ENCODE measurements around the gene KLHL34.
A peak's percentile ranks its signal among the peaks of the same experiment; 100 is the strongest.

KLHL34 gene

DNA sequence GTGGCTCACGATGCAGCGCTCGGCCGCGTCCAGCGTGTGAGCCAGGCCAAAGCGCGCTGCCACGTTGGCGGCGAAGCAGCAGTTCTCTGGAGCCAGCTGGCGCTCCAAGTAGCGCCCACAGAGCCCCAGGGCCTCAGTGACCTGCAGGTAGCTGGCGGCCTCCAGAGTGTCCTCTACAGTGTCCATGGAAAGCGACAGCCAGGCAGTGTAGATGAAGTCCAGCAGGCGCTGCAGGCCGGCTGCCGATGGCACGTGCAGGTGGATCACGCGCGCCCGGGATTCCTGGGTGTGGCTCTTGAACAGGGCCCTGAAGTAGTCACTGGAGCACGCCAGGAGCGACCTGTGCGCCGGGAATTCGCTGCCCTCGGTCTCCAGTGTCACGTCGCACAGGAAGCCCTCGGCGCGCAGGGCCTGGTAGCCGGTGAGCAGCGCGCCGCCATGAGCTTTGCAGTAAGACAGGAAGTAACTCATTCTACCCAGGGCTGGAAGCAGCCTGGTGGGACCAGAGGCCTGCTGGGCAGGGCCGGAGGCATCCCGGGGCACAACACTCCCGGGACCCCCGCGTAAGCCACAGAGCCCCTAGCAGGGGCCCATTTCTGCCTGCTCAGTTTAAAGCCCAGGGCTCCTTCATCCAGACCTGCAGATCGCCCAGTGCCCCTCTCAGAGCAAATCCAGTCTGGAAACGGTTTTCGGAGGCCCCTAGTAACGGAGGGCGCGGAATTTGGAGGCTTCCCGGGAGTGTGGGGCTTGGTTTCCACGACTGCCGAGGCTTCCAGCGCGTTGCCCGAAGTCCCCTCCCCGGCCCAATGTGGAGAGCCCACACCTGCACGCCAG lies 595 bp downstream of the KLHL34 start:
- peak overlapping the region in 1 of 10 experiments; percentile 20; a peak in 1 of 20 replicates for H3K4me3 ChIP-seq
- H3K9ac ChIP-seq, result no peak overlapping the region
- no peaks in the 10 kb centered on the region for H4K20me1 ChIP-seq
- H3K4me2 ChIP-seq, result no peak overlapping the region
- H3K27me3 ChIP-seq, result no peaks in the 10 kb centered on the region
- H3K4me1 ChIP-seq, result no peaks in the 10 kb centered on the region
- peaks cover 0 to 23% (median 0%) of the 10 kb centered on the region in 11 experiments; a peak in 7 of 22 replicates for H3K36me3 ChIP-seq
- peaks cover 34 to 37% (median 35%) of the 10 kb centered on the region in 11 experiments for H3K9me3 ChIP-seq (replicated peaks in 1 of 11)
- no peak for TF ChIP-seq Cebpa-rat (IDR thresholded peaks at IDR 0.05)
- H3K27ac ChIP-seq, result no peak overlapping the region

DNA sequence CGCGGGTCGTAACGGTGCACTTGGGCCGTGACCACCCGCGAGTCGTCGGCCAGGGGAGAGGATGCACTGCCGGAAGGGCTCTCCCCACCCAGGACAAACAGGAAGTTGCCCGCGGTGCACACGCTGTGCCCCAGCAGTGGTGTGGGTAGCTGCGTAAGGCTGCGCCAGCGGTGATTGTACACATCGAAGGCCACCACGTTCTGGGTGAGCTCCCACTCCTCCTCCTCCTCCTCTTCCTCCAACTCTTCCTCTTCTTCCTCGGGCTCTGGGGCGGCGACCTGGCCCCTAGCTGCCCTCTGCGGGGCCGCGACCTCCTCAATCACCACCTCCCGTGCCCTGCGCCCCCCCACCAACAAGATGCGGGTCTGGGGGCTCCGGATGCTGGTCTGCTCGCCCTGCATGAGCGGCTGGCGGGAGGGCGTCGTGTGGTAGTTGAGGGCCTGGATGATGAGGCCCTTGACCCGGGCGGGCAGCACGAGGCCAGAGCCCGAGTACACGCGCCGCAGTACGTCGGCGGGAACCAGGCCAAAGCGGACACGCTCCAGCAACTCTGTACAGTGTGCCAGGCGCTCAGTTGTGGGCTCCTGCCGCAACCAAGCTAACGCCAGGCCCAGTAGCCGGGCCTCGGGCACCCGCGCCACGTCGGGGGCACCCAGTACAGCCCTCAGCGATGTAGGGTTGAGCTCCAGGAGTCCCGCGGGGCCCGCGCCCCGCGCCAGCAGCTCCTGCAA lies 1.4 kb downstream of the KLHL34 start:
- TF ChIP-seq Cebpa-rat (IDR thresholded peaks at IDR 0.05), result no peak
- H3K4me1 ChIP-seq, result no peaks in the 10 kb centered on the region
- H4K20me1 ChIP-seq, result no peaks in the 10 kb centered on the region

DNA sequence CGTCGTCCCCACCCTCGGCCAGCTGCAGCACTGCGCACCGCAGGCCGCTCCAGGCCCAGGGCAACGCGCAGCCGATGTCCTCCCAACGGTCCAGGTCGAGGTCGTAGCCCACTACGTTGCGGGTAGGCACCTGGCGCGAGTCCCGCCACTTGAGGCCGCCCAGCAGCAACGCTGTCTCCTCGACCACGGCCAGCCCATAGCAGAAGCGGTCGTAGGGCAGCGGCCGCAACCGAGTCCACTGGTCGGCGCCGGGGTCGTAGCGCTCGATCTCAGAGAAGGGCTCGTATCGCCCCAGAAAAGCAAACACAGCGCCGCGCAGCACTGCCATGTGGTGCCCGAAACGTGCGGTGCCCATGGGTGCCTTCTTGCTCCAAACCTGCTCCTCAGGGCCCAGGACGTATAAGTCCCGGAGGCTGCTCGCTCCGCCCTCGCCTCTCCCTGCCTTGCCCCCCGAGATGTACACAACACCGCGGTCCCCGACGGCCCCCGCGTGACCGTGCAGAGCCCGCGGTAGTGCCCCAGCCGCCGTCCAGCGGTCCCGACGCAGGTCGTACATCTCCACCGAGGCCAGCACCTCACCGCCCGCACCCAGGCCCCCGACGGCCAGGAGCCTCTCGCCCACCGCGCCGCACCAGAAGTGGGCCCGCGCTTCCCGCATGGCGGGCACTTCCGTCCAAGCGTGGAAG lies 2.1 kb downstream of the KLHL34 start:
- Histone ChIP-seq H3K4me1 (no peaks in the 10 kb centered on the region), H3K27me3 (no peaks in the 10 kb centered on the region), H4K20me1 (no peaks in the 10 kb centered on the region), H3K9ac (no peak overlapping the region), H3K36me3 (peaks cover 0 to 23% (median 0%) of the 10 kb centered on the region in 11 experiments; a peak in 7 of 22 replicates), H3K27ac (no peak overlapping the region), H3K4me2 (no peak overlapping the region), H3K4me3 (no peak overlapping the region), H3K9me3 (replicated peaks in 1 of 11) (peaks cover 34 to 37% (median 35%) of the 10 kb centered on the region in 11 experiments)
- no peak for TF ChIP-seq Cebpa-rat (IDR thresholded peaks at IDR 0.05)

More for the DNA sequence above, 1.4 kb downstream of the KLHL34 start:
- H3K9ac ChIP-seq, result no peak overlapping the region
- no peak overlapping the region for H3K4me2 ChIP-seq
- H3K27me3 ChIP-seq, result no peaks in the 10 kb centered on the region
- H3K36me3 ChIP-seq, result peaks cover 0 to 23% (median 0%) of the 10 kb centered on the region in 11 experiments; a peak in 7 of 22 replicates
- no peak overlapping the region for H3K27ac ChIP-seq
- peaks cover 34 to 37% (median 35%) of the 10 kb centered on the region in 11 experiments for H3K9me3 ChIP-seq (replicated peaks in 1 of 11)
- peak overlapping the region in 1 of 10 experiments; percentile 20; a peak in 1 of 20 replicates for H3K4me3 ChIP-seq

DNA sequence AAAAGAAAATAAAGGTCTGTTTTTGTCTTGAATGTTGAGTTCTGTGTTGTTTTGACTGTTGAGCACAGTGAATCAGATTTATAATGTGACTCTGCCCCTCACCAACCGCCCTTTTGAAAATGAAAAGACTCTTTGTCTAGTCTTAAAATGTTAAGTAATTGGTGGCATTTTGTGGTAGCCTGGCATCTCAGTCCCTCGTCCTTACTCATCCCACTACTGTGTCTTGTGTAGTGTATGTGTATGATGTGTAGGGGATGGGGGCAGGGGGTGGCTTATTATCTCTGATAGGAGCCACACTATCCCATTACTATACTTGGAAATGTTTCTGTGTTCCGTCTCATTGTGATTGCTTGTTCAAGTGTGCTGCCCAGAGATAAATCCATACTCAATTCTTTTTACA lies 12.2 kb downstream of the KLHL34 start:
- Histone ChIP-seq H3K9ac (no peak overlapping the region), H3K4me3 (no peak overlapping the region), H3K4me2 (no peak overlapping the region), H3K4me1 (no peaks in the 10 kb centered on the region), H3K36me3 (no peaks in the 10 kb centered on the region), H4K20me1 (no peaks in the 10 kb centered on the region), H3K27ac (no peak overlapping the region), H3K9me3 (replicated peaks in 1 of 11) (no peaks in the 10 kb centered on the region), H3K27me3 (no peaks in the 10 kb centered on the region)
- TF ChIP-seq Cebpa-rat (IDR thresholded peaks at IDR 0.05), result no peak

DNA sequence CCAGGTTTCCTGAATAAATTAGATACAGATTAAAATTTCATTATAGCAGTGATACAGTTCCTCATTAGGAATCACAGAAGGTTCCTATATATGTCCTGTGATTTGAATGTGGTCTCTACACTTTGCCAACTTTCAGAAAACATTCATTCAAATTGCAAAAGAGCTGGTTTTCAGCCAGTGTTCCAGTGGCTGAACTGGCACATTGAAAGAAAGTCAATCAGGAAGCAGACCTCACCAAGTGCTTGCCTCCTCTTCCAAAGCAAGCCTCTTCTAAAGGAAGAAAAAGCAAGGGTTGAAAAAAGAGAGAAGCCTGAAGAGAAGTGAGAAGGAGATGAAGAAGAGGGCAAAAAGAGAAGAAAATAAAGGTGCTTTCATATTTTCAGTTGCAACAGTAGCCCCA lies 12.7 kb downstream of the KLHL34 start:
- Histone ChIP-seq H3K9me3 (replicated peaks in 1 of 11) (no peaks in the 10 kb centered on the region), H3K4me3 (no peak overlapping the region), H3K27me3 (no peaks in the 10 kb centered on the region), H4K20me1 (no peaks in the 10 kb centered on the region), H3K9ac (no peak overlapping the region), H3K4me2 (no peak overlapping the region), H3K4me1 (no peaks in the 10 kb centered on the region), H3K36me3 (no peaks in the 10 kb centered on the region), H3K27ac (no peak overlapping the region)
- no peak for TF ChIP-seq Cebpa-rat (IDR thresholded peaks at IDR 0.05)

DNA sequence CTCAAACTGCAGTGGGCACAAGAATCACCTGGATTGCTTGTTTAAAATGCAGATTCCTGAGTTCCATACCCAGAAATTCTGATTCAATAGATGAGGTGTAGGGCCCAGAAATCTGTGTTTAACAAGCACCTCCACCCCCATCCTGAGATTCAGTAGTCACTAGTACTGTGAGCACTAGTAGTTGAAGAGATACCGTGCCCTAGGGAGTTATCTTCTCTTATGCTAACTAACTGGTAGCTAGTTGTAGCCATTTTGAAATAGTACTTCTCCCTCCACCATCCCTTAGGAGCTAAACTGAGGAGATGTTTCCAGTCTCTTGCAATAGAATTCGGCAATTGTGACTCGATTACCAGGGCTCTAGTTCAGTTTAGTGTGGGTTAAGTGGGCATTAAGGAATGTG lies 18.4 kb downstream of the KLHL34 start:
- Histone ChIP-seq H3K4me3 (no peak overlapping the region), H3K4me1 (no peaks in the 10 kb centered on the region), H3K36me3 (no peaks in the 10 kb centered on the region), H3K27me3 (no peaks in the 10 kb centered on the region), H3K9me3 (replicated peaks in 1 of 11) (no peaks in the 10 kb centered on the region), H3K9ac (no peak overlapping the region), H3K27ac (no peak overlapping the region), H4K20me1 (no peaks in the 10 kb centered on the region), H3K4me2 (no peak overlapping the region)
- no peak for TF ChIP-seq Cebpa-rat (IDR thresholded peaks at IDR 0.05)

DNA sequence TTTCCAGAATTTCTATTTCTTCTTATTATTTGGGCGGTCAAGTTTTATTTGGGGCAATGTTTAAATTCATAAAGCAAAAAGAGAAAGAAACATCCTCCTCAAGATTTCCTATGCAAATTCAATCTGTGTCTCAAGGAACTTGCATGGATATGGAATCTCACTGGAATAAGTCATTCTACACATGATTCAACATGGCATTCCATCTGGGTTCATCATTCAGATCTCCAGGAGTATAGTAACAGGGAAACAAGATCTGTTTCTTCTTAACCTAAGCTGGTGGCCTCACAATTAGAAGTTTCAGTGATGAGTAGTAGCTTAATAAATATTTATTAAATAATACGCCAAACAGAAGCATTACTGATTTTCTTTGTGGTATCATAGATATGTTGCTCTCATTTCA lies 19.8 kb downstream of the KLHL34 start:
- Histone ChIP-seq H3K27ac (no peak overlapping the region), H3K4me2 (no peak overlapping the region), H4K20me1 (no peaks in the 10 kb centered on the region), H3K27me3 (no peaks in the 10 kb centered on the region), H3K36me3 (no peaks in the 10 kb centered on the region), H3K4me1 (no peaks in the 10 kb centered on the region), H3K9ac (no peak overlapping the region), H3K4me3 (no peak overlapping the region), H3K9me3 (replicated peaks in 1 of 11) (no peaks in the 10 kb centered on the region)
- TF ChIP-seq Cebpa-rat (IDR thresholded peaks at IDR 0.05), result no peak

DNA sequence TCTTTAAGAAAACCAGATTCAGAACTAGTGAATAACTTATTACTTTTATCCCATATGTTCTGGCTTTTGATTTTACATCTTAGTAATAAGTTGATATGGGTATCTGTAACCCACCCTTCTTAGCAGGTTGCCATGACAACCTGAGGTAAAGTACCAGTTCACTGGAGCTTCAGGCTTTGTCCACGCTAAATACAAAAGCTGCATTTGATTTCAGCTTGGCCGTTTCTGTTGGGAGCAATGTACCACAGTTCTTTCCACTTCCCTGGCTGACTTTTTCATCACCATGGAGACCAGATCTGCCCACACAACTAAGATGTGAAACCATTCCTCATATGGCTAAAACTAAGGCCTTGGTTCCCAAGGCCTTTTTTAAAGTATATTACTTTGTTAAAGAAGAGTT lies 26.1 kb downstream of the KLHL34 start:
- Histone ChIP-seq H3K4me3 (no peak overlapping the region), H3K36me3 (no peaks in the 10 kb centered on the region), H3K27me3 (no peaks in the 10 kb centered on the region), H3K9ac (no peak overlapping the region), H3K4me1 (no peaks in the 10 kb centered on the region), H3K9me3 (replicated peaks in 1 of 11) (peaks cover 0 to 15% (median 7%) of the 10 kb centered on the region in 11 experiments; a peak in 9 of 22 replicates), H3K27ac (no peak overlapping the region), H3K4me2 (no peak overlapping the region), H4K20me1 (no peaks in the 10 kb centered on the region)
- TF ChIP-seq Cebpa-rat (IDR thresholded peaks at IDR 0.05), result no peak
